Gastrocnemius medialis (tissue), 4 donors: ENCODE measurements around the gene ATG2A. TPM values are rescaled to one million over a fixed set of nuclear protein-coding genes. Genes with fewer than 3 reads are reported as not detected.
A peak's percentile ranks its signal among the peaks of the same experiment; 100 is the strongest.

Source experiments
- ATAC-seq, 2 donors: fragments of 150-250 bp; one replicate each; pipeline ENCODE4 v1.9.1; 2016
- DNase-seq, 2 donors: peaks; one replicate each; pipeline ENCODE4 v3.0.0-alpha.2; 2019
- H3K27ac ChIP-seq, 4 donors: fragments of 200-600 bp; sonication (generic); 1 replicate in 1 of 4; 2 replicates in 3 of 4; pipeline ENCODE4 v1.5.1; 2016 to 2018; ENCODE audit warnings: mild to moderate bottlenecking in 2 of 4, moderate library complexity in 1 of 4
- H3K27me3 ChIP-seq, 3 donors: fragments of 200-600 bp; sonication (generic) in 2 of 3; 1 replicate in 1 of 3; 2 replicates in 2 of 3; pipeline versions ENCODE4 v1.5.1 to v1.6.0; 2016 to 2019; ENCODE audit warnings: mild to moderate bottlenecking in 1 of 3, moderate library complexity in 1 of 3
- H3K36me3 ChIP-seq, 2 donors: fragments of 200-600 bp; sonication (generic) in 1 of 2; one replicate each; pipeline ENCODE4 v1.5.1; 2017 to 2018
- H3K4me1 ChIP-seq, 2 donors: fragments of 200-600 bp; sonication (generic) in 1 of 2; one replicate each; pipeline ENCODE4 v1.5.1; 2016 to 2017; ENCODE audit warnings: mild to moderate bottlenecking in 2 of 2
- H3K4me3 ChIP-seq, 4 donors: fragments of 200-600 bp; sonication (generic) in 3 of 4; 1 replicate in 1 of 4; 2 replicates in 3 of 4; pipeline ENCODE4 v1.5.1; 2016 to 2019; ENCODE audit warnings: mild to moderate bottlenecking in 2 of 4
- H3K9me3 ChIP-seq, 3 donors: fragments of 200-600 bp; sonication (generic) in 2 of 3; 1 replicate in 1 of 3; 2 replicates in 2 of 3; pipeline ENCODE4 v1.5.1; 2016 to 2019
- POLR2A ChIP-seq, 2 donors: fragments of 450-650 bp; IDR thresholded peaks; one replicate each; pipeline ENCODE4 v1.6.1; 2017; ENCODE audit warnings: antibody characterized with exemption in 2 of 2, mild to moderate bottlenecking in 2 of 2, moderate library complexity in 2 of 2
- in situ Hi-C, 4 donors: fragments of 200-750 bp; cut with MboI; loops; one replicate each; pipeline versions ENCODE4 v1.15.0 to v1.8.0; 2017; ENCODE audit warnings: low sequenced_read_pairs in 4 of 4
- intact Hi-C: fragments of 100-400 bp; cut with DNase I; formaldehyde crosslinking; loops from one replicate; pipeline ENCODE4 v1.15.1; 2023; ENCODE audit warnings: low total_unique reads
- total RNA-seq, 4 donors: library from RNA; depleted of rRNA; stranded (reverse); fragments of >200 nt; gene quantifications; one replicate each; pipeline versions ENCODE4 v1.1.0 to v1.2.3, GENCODE V29; 2016
- TF ChIP-seq, protein P1 (sequence below), 5 experiments: fragments of 450-650 bp in 3 of 5; fragments of 200-600 bp in 2 of 5; sonication (generic) in 2 of 5; IDR thresholded peaks in 4 of 5; conservative IDR thresholded peaks in 1 of 5; 1 replicate in 4 of 5; 2 replicates in 1 of 5; pipeline ENCODE4 v1.5.1; 2016 to 2019; ENCODE audit warnings: antibody characterized with exemption in 5 of 5, mild to moderate bottlenecking in 3 of 5, moderate library complexity in 3 of 5

ATG2A gene
- total RNA-seq, 4 donors from 2014 or later: 10.7 to 97.5 (median 37.9) TPM

DNA sequence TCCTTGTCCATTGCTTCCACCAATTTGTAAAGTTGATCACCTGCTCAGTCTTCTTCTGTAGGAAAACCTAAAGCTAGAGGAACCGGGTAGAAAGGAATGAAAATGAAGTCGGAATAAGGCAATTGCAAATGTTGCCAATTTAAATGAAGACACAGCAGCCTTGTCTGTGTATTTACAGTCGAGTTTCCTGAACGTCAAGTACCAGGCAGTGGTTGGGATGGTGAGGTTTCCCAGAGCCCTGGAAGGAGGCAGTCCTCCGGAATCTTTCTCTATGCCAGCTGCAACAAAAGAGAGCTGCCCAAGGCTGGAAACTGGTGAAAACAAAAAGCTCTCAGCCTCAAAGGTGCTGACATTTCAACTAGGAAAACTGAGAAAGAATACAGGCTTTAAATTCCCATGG lies 37.2 kb upstream of the ATG2A start:
- intact Hi-C loops: no loop called here
- H3K27me3 ChIP-seq: no peaks in the 10 kb centered on the region
- H3K4me1 ChIP-seq: no peaks in the 10 kb centered on the region
- H3K9me3 ChIP-seq: no peaks in the 10 kb centered on the region
- TF ChIP-seq, protein P1, sequence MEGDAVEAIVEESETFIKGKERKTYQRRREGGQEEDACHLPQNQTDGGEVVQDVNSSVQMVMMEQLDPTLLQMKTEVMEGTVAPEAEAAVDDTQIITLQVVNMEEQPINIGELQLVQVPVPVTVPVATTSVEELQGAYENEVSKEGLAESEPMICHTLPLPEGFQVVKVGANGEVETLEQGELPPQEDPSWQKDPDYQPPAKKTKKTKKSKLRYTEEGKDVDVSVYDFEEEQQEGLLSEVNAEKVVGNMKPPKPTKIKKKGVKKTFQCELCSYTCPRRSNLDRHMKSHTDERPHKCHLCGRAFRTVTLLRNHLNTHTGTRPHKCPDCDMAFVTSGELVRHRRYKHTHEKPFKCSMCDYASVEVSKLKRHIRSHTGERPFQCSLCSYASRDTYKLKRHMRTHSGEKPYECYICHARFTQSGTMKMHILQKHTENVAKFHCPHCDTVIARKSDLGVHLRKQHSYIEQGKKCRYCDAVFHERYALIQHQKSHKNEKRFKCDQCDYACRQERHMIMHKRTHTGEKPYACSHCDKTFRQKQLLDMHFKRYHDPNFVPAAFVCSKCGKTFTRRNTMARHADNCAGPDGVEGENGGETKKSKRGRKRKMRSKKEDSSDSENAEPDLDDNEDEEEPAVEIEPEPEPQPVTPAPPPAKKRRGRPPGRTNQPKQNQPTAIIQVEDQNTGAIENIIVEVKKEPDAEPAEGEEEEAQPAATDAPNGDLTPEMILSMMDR (IDR thresholded peaks at IDR 0.05 in 4 of 5, conservative IDR thresholded peaks at IDR 0.05 in 1 of 5): no peak
- TF ChIP-seq POLR2A (IDR thresholded peaks at IDR 0.05): no peak
- no peak overlapping the region for H3K4me3 ChIP-seq
- no peak overlapping the region for H3K27ac ChIP-seq
- DNase-seq (no peak), ATAC-seq (no peak)
- in situ Hi-C loops: no loop called here
- H3K36me3 ChIP-seq: no peaks in the 10 kb centered on the region

DNA sequence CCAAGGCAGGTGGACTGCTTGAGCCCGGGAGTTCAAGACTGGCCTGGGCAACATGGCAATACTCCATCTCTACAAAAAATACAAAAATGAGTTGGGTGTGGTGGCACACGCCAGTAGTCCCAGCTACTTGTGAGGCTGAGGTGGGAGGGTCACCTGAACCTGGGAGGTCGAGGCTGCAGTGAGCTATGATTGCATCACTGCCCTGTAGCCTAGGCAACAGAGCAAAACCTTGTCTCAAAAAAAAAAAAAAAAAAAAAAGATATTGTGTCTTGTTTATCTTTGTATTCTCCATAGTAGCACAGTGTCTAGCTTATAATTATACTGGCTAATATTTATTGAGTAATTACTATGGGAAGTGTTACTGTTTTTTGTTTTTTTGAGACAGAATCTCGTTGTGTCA lies 34.5 kb upstream of the ATG2A start:
- H3K4me3 ChIP-seq: no peak overlapping the region
- no peaks in the 10 kb centered on the region for H3K27me3 ChIP-seq
- H3K36me3 ChIP-seq: no peaks in the 10 kb centered on the region
- TF ChIP-seq POLR2A (IDR thresholded peaks at IDR 0.05): no peak
- DNase-seq: no peak
- intact Hi-C loops (no loop called here), in situ Hi-C loops (no loop called here)
- no peaks in the 10 kb centered on the region for H3K9me3 ChIP-seq
- H3K27ac ChIP-seq: no peak overlapping the region
- H3K4me1 ChIP-seq: no peaks in the 10 kb centered on the region
- no peak for ATAC-seq

DNA sequence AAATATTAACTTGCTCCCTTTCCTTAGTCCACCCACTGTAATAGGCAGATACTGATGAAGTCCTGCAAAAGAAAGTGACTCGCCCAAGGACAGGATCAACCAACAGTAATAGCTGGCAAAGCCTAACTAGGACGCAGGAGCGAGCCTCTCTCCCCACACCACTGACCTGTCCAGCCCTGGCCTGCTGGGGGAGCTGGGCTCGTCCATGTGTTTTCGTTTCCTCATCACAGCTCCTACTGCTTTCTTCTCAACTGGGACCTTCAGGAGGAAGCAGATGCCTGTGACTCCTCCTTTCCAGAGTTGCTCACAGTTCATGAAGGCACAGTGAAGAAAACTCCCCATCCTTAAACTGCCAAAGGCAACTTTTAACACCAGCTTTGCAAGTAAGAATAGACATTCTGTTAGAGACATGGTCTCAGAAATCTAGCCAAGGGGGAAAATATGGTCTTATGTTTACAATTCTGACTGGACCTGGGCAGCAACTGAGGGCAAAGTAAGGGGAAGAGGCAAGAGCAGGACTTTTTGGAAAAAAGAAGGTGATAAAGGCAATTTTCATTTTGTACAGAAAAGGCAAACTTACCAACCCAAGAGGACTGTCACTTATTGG lies 30.3 kb upstream of the ATG2A start:
- intact Hi-C loops (no loop called here), in situ Hi-C loops (no loop called here)
- no peak for DNase-seq
- H3K27me3 ChIP-seq: no peaks in the 10 kb centered on the region
- TF ChIP-seq, protein P1 (IDR thresholded peaks at IDR 0.05 in 4 of 5, conservative IDR thresholded peaks at IDR 0.05 in 1 of 5): no peak
- no peak for TF ChIP-seq POLR2A (IDR thresholded peaks at IDR 0.05)
- H3K4me1 ChIP-seq: no peaks in the 10 kb centered on the region
- no peaks in the 10 kb centered on the region for H3K36me3 ChIP-seq
- H3K4me3 ChIP-seq: no peak overlapping the region
- no peak overlapping the region for H3K27ac ChIP-seq
- ATAC-seq: no peak
- H3K9me3 ChIP-seq: no peaks in the 10 kb centered on the region

- TF ChIP-seq, protein P1 (IDR thresholded peaks at IDR 0.05 in 4 of 5, conservative IDR thresholded peaks at IDR 0.05 in 1 of 5): no peak
- TF ChIP-seq POLR2A (IDR thresholded peaks at IDR 0.05): no peak
- peaks cover 0 to 26% of the 10 kb centered on the region in 2 donors for H3K36me3 ChIP-seq
- H3K4me3 ChIP-seq: no peak overlapping the region
- H3K4me1 ChIP-seq: no peaks in the 10 kb centered on the region
- no peak overlapping the region for H3K27ac ChIP-seq
- no peaks in the 10 kb centered on the region for H3K27me3 ChIP-seq
- no peaks in the 10 kb centered on the region for H3K9me3 ChIP-seq
- in situ Hi-C loops (no loop called here), intact Hi-C loops (no loop called here)
- DNase-seq: no peak
- no peak for ATAC-seq
Observed at GRCh38 chr11:64936539-64936938, 19.5 kb upstream of the ATG2A start.

GRCh38 chr11:64935359-64936081 lies 18.5 kb upstream of the ATG2A start, which contains the start of gene GPHA2:
GPHA2 (minus strand) TSS chr11:64935893; CDS start chr11:64935460, 433 bp downstream.
- H3K9me3 ChIP-seq: no peaks in the 10 kb centered on the region
- intact Hi-C loops: no loop called here

More at GRCh38 chr11:64935359-64936081, 18.5 kb upstream of the ATG2A start, which contains the start of gene GPHA2:
- peaks cover 0 to 36% of the 10 kb centered on the region in 2 donors for H3K36me3 ChIP-seq
- no peaks in the 10 kb centered on the region for H3K27me3 ChIP-seq
- H3K4me3 ChIP-seq: no peak within 1 kb of the TSS
- DNase-seq (no peak), ATAC-seq (peak in 1 of 2 donors; percentile 22)
- no peaks in the 10 kb centered on the region for H3K4me1 ChIP-seq
- no peak within 1 kb of the TSS for H3K27ac ChIP-seq
- no peak for TF ChIP-seq POLR2A (IDR thresholded peaks at IDR 0.05)
- TF ChIP-seq, protein P1 (IDR thresholded peaks at IDR 0.05 in 4 of 5, conservative IDR thresholded peaks at IDR 0.05 in 1 of 5): no peak
- in situ Hi-C loops: no loop called here
